Measurements from ENCODE around the gene DSG2. TPM values are rescaled to one million over a fixed set of nuclear protein-coding genes. Genes with fewer than 3 reads are reported as not detected.

Gene DSG2
- total and polyA plus RNA-seq, 7 donors: 1.8 to 92.4 (median 3.6) TPM

- TF ChIP-seq, protein P1, sequence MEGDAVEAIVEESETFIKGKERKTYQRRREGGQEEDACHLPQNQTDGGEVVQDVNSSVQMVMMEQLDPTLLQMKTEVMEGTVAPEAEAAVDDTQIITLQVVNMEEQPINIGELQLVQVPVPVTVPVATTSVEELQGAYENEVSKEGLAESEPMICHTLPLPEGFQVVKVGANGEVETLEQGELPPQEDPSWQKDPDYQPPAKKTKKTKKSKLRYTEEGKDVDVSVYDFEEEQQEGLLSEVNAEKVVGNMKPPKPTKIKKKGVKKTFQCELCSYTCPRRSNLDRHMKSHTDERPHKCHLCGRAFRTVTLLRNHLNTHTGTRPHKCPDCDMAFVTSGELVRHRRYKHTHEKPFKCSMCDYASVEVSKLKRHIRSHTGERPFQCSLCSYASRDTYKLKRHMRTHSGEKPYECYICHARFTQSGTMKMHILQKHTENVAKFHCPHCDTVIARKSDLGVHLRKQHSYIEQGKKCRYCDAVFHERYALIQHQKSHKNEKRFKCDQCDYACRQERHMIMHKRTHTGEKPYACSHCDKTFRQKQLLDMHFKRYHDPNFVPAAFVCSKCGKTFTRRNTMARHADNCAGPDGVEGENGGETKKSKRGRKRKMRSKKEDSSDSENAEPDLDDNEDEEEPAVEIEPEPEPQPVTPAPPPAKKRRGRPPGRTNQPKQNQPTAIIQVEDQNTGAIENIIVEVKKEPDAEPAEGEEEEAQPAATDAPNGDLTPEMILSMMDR (IDR thresholded peaks at IDR 0.05): no peak
- TF ChIP-seq POLR2A (IDR thresholded peaks at IDR 0.05) (no peak), EP300 (IDR thresholded peaks at IDR 0.05) (no peak), POLR2AphosphoS5 (IDR thresholded peaks at IDR 0.05) (no peak)
- intact Hi-C loops (cut with DNase I): no loop called here
- Histone ChIP-seq H3K36me3 (no peaks in the 10 kb centered on the region), H3K9me3 (no peaks in the 10 kb centered on the region), H3K4me1 (no peaks in the 10 kb centered on the region), H3K27ac (no peak overlapping the region), H3K27me3 (no peaks in the 10 kb centered on the region), H3K4me3 (no peak overlapping the region)
- no peak for DNase-seq
- WGBS, 2 donors: 62 to 79% methylated on average over 2 of the region's 2 CpGs
Observed at GRCh38 chr18:31546476-31546875, 48.5 kb downstream of the DSG2 start.

DNA sequence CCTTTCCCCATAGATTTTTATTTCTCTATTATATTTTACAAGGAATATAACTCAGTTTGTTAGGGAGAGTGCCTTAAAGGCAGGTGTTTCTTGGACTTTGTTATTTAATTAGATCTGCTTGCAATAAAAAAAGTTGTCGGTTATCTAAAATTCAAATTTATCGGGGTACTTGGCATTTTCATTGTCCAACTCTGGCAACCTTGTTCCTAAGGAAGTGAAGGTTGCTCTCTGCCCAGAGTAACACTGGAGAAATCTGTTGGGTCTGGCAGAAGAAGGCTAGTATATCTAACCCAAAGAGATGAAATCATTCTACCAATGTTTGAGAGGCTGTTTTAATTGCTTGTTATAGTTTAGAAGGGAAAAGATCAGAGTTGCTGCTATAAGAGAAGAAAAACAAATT, 50.9 kb downstream of the DSG2 start:
- Histone ChIP-seq H3K27me3 (no peaks in the 10 kb centered on the region), H3K4me3 (no peak overlapping the region), H3K36me3 (no peaks in the 10 kb centered on the region), H3K27ac (no peak overlapping the region), H3K4me1 (no peaks in the 10 kb centered on the region), H3K9me3 (no peaks in the 10 kb centered on the region)
- no peak for TF ChIP-seq POLR2AphosphoS5 (IDR thresholded peaks at IDR 0.05)
- no peak for TF ChIP-seq EP300 (IDR thresholded peaks at IDR 0.05)
- TF ChIP-seq, protein P1 (IDR thresholded peaks at IDR 0.05): no peak
- no peak for TF ChIP-seq POLR2A (IDR thresholded peaks at IDR 0.05)
- 23 to 79% methylated on average over 2 of the region's 2 CpGs for WGBS, 2 donors
- no peak for DNase-seq
- intact Hi-C loops (cut with DNase I): no loop called here

GRCh38 chr18:31549416-31549815, 51.4 kb downstream of the DSG2 start:
- Histone ChIP-seq H3K9me3 (no peaks in the 10 kb centered on the region), H3K4me3 (no peak overlapping the region), H3K27me3 (no peaks in the 10 kb centered on the region), H3K36me3 (no peaks in the 10 kb centered on the region), H3K4me1 (no peaks in the 10 kb centered on the region), H3K27ac (no peak overlapping the region)
- no peak for DNase-seq
- 41 to 77% methylated on average over 4 of the region's 4 CpGs for WGBS, 2 donors
- TF ChIP-seq POLR2A (IDR thresholded peaks at IDR 0.05) (no peak), POLR2AphosphoS5 (IDR thresholded peaks at IDR 0.05) (no peak), EP300 (IDR thresholded peaks at IDR 0.05) (no peak)
- TF ChIP-seq, protein P1 (IDR thresholded peaks at IDR 0.05): no peak
- intact Hi-C loops (cut with DNase I): no loop called here

GRCh38 chr18:31551883-31552282, 53.9 kb downstream of the DSG2 start:
- no peak for DNase-seq
- no peaks in the 10 kb centered on the region for H3K27me3 ChIP-seq
- no peaks in the 10 kb centered on the region for H3K9me3 ChIP-seq
- intact Hi-C loops (cut with DNase I): loop anchor here (5.0 to 10.0 kb wide), 2 partner anchors 265 to 423 kb away; no protein-coding TSS in a partner anchor
- no peak overlapping the region for H3K4me3 ChIP-seq
- H3K36me3 ChIP-seq: no peaks in the 10 kb centered on the region
- WGBS, 2 donors: 62 to 73% methylated on average over 3 of the region's 3 CpGs
- TF ChIP-seq POLR2A (IDR thresholded peaks at IDR 0.05) (no peak), POLR2AphosphoS5 (IDR thresholded peaks at IDR 0.05) (no peak), EP300 (IDR thresholded peaks at IDR 0.05) (no peak)
- TF ChIP-seq, protein P1 (IDR thresholded peaks at IDR 0.05): no peak
- H3K27ac ChIP-seq: no peak overlapping the region
- no peaks in the 10 kb centered on the region for H3K4me1 ChIP-seq

DNA sequence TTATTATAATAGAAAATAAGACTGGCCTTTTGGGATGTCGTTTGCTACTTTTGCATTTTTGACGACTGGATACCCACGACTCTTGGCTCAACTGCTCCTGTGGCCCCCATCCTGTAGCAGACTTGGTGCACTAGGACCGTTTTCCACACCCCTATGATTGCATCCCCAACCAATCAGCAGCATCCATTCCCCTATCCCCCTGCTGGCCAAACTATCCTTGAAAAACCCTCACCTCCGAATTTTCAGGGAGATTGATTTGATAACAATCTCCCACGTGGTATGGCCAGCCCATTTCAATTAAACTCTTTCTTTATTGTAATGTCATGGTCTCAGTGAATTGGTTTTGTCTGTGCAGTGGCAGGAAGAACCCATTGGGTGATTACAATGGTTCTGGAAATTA, 55.8 kb downstream of the DSG2 start:
- intact Hi-C loops (cut with DNase I): loop anchor here (5.0 to 10.0 kb wide), 2 partner anchors 264 to 421 kb away; no protein-coding TSS in a partner anchor

More for the DNA sequence above, 55.8 kb downstream of the DSG2 start:
- 54 to 75% methylated on average over 6 of the region's 6 CpGs for WGBS, 2 donors
- Histone ChIP-seq H3K36me3 (no peaks in the 10 kb centered on the region), H3K9me3 (no peaks in the 10 kb centered on the region), H3K27ac (no peak overlapping the region), H3K4me3 (no peak overlapping the region), H3K27me3 (no peaks in the 10 kb centered on the region), H3K4me1 (no peaks in the 10 kb centered on the region)
- TF ChIP-seq EP300 (IDR thresholded peaks at IDR 0.05) (no peak), POLR2A (IDR thresholded peaks at IDR 0.05) (no peak), POLR2AphosphoS5 (IDR thresholded peaks at IDR 0.05) (no peak)
- TF ChIP-seq, protein P1 (IDR thresholded peaks at IDR 0.05): no peak
- no peak for DNase-seq

Measured in sigmoid colon (tissue), 7 donors.